Putamen (tissue), 1 donor: ENCODE measurements around the gene TCAF1.
"Not testable (repeated sequence)": the region's sequence is repeated elsewhere in the genome, so short reads cannot be mapped to it uniquely, and the experiment has no call there.

Experiments used
- DNase-seq: peaks from one replicate; pipeline ENCODE4 v3.0.0-alpha.2; 2016; ENCODE audit warnings: low spot score

TCAF1 gene

GRCh38 chr7:143855443-143855842 is 46.5 kb downstream of the TCAF1 start:
- not testable (repeated sequence) for DNase-seq

- no peak for DNase-seq
Measured at GRCh38 chr7:143850682-143851081, 51.3 kb downstream of the TCAF1 start.

- no peak for DNase-seq
Measured at GRCh38 chr7:143849785-143850479, 52.0 kb downstream of the TCAF1 start.

- no peak for DNase-seq
Measured at GRCh38 chr7:143848192-143848591, 53.8 kb downstream of the TCAF1 start.

GRCh38 chr7:143846692-143847091 is 55.3 kb downstream of the TCAF1 start:
- DNase-seq = no peak

GRCh38 chr7:143841696-143842095 is 60.3 kb downstream of the TCAF1 start:
- DNase-seq = not testable (repeated sequence)

- not testable (repeated sequence) for DNase-seq
Measured at GRCh38 chr7:143840062-143840461, 61.9 kb downstream of the TCAF1 start.

GRCh38 chr7:143837223-143837622 is 64.8 kb downstream of the TCAF1 start:
- not testable (repeated sequence) for DNase-seq

GRCh38 chr7:143836622-143837021 is 65.4 kb downstream of the TCAF1 start:
- DNase-seq = not testable (repeated sequence)

GRCh38 chr7:143836088-143836487 is 65.9 kb downstream of the TCAF1 start:
- not testable (repeated sequence) for DNase-seq

GRCh38 chr7:143826578-143826977 is 75.4 kb downstream of the TCAF1 start:
- DNase-seq = not testable (repeated sequence)

- DNase-seq = not testable (repeated sequence)
Measured at GRCh38 chr7:143824295-143825135, 77.5 kb downstream of the TCAF1 start.

GRCh38 chr7:143823634-143824294 is 78.2 kb downstream of the TCAF1 start:
- DNase-seq = not testable (repeated sequence)

GRCh38 chr7:143821392-143822277 is 80.3 kb downstream of the TCAF1 start:
- not testable (repeated sequence) for DNase-seq

GRCh38 chr7:143817873-143818272 is 84.1 kb downstream of the TCAF1 start:
- DNase-seq = not testable (repeated sequence)

GRCh38 chr7:143816471-143817133 is 85.4 kb downstream of the TCAF1 start:
- DNase-seq = not testable (repeated sequence)

- DNase-seq = not testable (repeated sequence)
Measured at GRCh38 chr7:143810639-143811038, 91.3 kb downstream of the TCAF1 start.

- DNase-seq = not testable (repeated sequence)
Measured at GRCh38 chr7:143806664-143807071, 95.3 kb downstream of the TCAF1 start.
